Measurements from ENCODE around the gene MOSMO.
A peak's percentile ranks its signal among the peaks of the same experiment; 100 is the strongest.

Gene MOSMO

DNA sequence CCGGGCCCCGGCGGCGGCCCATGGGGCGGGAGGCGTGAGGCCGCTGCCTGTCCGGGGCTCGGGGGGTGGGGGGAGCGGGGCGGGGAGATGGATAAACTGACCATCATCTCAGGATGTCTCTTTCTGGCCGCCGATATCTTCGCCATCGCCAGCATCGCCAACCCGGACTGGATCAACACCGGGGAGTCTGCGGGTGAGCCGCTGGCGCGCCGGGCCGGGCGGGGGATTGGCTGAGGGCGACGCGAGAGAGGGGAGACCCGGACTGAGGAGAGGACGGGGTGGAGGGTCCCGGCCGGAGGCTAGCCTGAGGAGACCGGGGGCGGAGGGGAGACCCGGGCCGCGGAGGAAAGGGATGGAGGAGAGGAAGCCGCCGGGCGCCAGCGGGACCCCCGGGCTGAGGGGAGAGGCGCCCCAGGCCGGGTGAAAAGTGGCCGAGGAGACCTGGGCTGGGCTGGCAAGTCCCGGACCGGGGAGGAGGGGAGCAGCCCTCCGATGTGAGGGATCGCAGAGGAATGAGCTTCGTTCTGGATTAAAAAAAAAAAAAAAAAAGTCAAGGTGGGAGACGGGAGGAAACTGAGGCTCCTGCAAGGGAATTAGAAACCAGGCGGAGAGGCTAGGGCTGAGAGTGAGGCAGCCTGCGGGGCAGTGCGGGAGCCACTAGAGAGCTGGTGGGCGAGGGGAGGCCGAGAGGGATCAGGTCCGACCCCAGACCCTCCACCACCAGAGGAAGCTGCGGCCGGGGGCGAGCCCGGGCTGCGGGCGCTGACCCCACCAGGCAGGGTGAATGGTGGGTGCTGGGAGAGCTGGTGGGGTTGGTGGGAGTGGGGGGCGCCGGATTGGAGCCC lies 526 bp downstream of the MOSMO start:
- Histone ChIP-seq H3K4me3 (ENCODE audit: insufficient read length, low read depth) (peak overlapping the region; percentile 81), H3K27me3 (ENCODE audit: insufficient read depth, insufficient read length) (peaks cover 29% of the 10 kb centered on the region), H3K36me3 (ENCODE audit: insufficient read depth, insufficient read length, low read length) (no peaks in the 10 kb centered on the region), H3K9ac (ENCODE audit: insufficient read length, low read depth) (peak overlapping the region; percentile 88), H3K4me1 (ENCODE audit: insufficient read depth, insufficient read length) (peaks cover 4% of the 10 kb centered on the region), H3K9me3 (ENCODE audit: insufficient read depth, low read length) (no peaks in the 10 kb centered on the region)
- no peak for TF ChIP-seq YY1 (IDR thresholded peaks at IDR 0.05; ENCODE audit: insufficient read depth, insufficient read length)
- TF ChIP-seq ZNF274 (IDR thresholded peaks at IDR 0.05; ENCODE audit: low read depth, low read length), result no peak
- TF ChIP-seq SUZ12 (IDR thresholded peaks at IDR 0.05; ENCODE audit: extremely low read depth, insufficient read depth, insufficient read length), result no peak
- DNase-seq (ENCODE audit: low read depth, low spot score), result no peak

DNA sequence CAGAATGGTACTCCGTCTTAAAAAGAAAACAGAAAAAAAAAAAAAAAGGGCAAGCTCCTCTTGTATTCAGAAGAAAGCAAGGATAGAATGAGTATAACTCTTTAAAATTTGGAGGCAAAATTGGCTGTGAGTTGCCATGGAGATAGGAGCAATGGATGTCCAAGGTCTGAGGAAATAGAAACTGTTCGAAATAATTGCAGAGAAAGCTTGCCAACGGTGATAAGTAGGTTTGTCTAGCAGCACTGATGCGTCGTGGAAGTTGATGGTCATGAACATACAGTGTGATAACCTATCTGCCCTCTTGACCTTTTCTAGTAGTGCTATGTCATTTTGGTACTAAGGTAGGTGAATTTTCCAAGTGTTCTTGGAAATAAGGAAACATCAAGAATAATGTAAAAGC lies 3.0 kb downstream of the MOSMO start:
- H3K27me3 ChIP-seq (ENCODE audit: insufficient read depth, insufficient read length), result peaks cover 26% of the 10 kb centered on the region
- H3K4me3 ChIP-seq (ENCODE audit: insufficient read length, low read depth), result no peak overlapping the region
- H3K9ac ChIP-seq (ENCODE audit: insufficient read length, low read depth), result no peak overlapping the region
- DNase-seq (ENCODE audit: low read depth, low spot score), result no peak
- no peaks in the 10 kb centered on the region for H3K9me3 ChIP-seq (ENCODE audit: insufficient read depth, low read length)
- no peaks in the 10 kb centered on the region for H3K36me3 ChIP-seq (ENCODE audit: insufficient read depth, insufficient read length, low read length)
- peaks cover 3% of the 10 kb centered on the region for H3K4me1 ChIP-seq (ENCODE audit: insufficient read depth, insufficient read length)
- no peak for TF ChIP-seq YY1 (IDR thresholded peaks at IDR 0.05; ENCODE audit: insufficient read depth, insufficient read length)
- no peak for TF ChIP-seq SUZ12 (IDR thresholded peaks at IDR 0.05; ENCODE audit: extremely low read depth, insufficient read depth, insufficient read length)
- TF ChIP-seq ZNF274 (IDR thresholded peaks at IDR 0.05; ENCODE audit: low read depth, low read length), result no peak

GRCh38 chr16:22012241-22012640 lies 4.3 kb downstream of the MOSMO start:
- no peaks in the 10 kb centered on the region for H3K4me1 ChIP-seq (ENCODE audit: insufficient read depth, insufficient read length)
- no peak for TF ChIP-seq SUZ12 (IDR thresholded peaks at IDR 0.05; ENCODE audit: extremely low read depth, insufficient read depth, insufficient read length)
- TF ChIP-seq YY1 (IDR thresholded peaks at IDR 0.05; ENCODE audit: insufficient read depth, insufficient read length), result no peak
- TF ChIP-seq ZNF274 (IDR thresholded peaks at IDR 0.05; ENCODE audit: low read depth, low read length), result no peak
- H3K4me3 ChIP-seq (ENCODE audit: insufficient read length, low read depth), result no peak overlapping the region
- no peak overlapping the region for H3K9ac ChIP-seq (ENCODE audit: insufficient read length, low read depth)
- H3K27me3 ChIP-seq (ENCODE audit: insufficient read depth, insufficient read length), result peaks cover 14% of the 10 kb centered on the region
- DNase-seq (ENCODE audit: low read depth, low spot score), result no peak
- no peaks in the 10 kb centered on the region for H3K36me3 ChIP-seq (ENCODE audit: insufficient read depth, insufficient read length, low read length)
- H3K9me3 ChIP-seq (ENCODE audit: insufficient read depth, low read length), result no peaks in the 10 kb centered on the region

DNA sequence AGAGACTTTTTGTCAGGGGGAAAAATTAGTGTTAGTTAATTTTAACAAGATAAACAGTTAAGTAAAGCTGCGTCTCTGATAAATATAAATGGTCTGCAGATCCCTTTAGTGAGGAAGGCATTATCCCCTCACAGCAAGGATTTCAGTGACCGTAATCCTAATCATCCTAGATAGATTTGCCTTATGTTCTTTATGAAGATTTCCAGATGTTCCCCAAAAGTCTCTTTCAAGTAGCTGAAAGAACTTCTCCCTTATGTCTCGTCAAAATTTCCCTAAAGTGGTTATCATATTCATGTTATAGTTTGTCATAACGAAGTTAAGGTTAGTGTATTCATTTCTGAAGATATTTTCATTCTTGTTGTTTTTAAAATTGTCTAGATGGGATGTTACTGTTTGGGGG lies 5.6 kb downstream of the MOSMO start:
- H3K4me1 ChIP-seq (ENCODE audit: insufficient read depth, insufficient read length), result no peaks in the 10 kb centered on the region
- TF ChIP-seq SUZ12 (IDR thresholded peaks at IDR 0.05; ENCODE audit: extremely low read depth, insufficient read depth, insufficient read length) (no peak), ZNF274 (IDR thresholded peaks at IDR 0.05; ENCODE audit: low read depth, low read length) (no peak), YY1 (IDR thresholded peaks at IDR 0.05; ENCODE audit: insufficient read depth, insufficient read length) (no peak)

DNA sequence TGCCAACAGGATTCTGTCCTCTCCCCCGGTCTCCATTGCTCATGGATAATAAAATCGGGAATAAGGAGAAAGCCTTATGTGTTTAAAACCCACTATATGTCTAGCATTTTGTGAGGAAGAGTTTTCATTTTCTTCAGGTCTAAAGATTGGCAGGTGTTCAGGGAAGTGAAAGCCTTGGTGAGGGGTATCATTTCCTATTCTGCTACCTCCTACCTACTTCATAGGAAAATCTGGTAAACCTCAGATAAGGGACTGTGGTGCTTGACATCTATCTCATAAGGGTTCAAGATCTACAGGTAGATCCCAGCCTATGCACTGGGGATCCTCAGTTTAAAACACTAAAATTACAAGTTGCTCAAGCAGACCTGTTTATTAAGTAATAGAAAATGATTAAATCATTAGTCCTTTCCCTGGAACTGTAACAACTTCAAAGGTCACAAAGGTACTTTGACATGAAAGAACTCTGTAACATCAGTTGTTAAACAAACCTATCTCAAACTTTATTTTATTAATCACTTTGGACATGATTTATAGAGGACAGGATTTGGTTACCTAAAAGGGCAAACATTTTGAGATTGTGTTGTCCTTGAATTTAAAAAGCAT lies 6.5 kb downstream of the MOSMO start:
- Histone ChIP-seq H3K9ac (ENCODE audit: insufficient read length, low read depth) (no peak overlapping the region), H3K4me1 (ENCODE audit: insufficient read depth, insufficient read length) (no peaks in the 10 kb centered on the region), H3K27me3 (ENCODE audit: insufficient read depth, insufficient read length) (peaks cover under 1% of the 10 kb centered on the region), H3K9me3 (ENCODE audit: insufficient read depth, low read length) (no peaks in the 10 kb centered on the region), H3K4me3 (ENCODE audit: insufficient read length, low read depth) (no peak overlapping the region), H3K36me3 (ENCODE audit: insufficient read depth, insufficient read length, low read length) (no peaks in the 10 kb centered on the region)
- TF ChIP-seq YY1 (IDR thresholded peaks at IDR 0.05; ENCODE audit: insufficient read depth, insufficient read length), result no peak
- no peak for TF ChIP-seq ZNF274 (IDR thresholded peaks at IDR 0.05; ENCODE audit: low read depth, low read length)
- TF ChIP-seq SUZ12 (IDR thresholded peaks at IDR 0.05; ENCODE audit: extremely low read depth, insufficient read depth, insufficient read length), result no peak
- DNase-seq (ENCODE audit: low read depth, low spot score), result no peak

More for the DNA sequence above, 5.6 kb downstream of the MOSMO start:
- Histone ChIP-seq H3K9me3 (ENCODE audit: insufficient read depth, low read length) (no peaks in the 10 kb centered on the region), H3K4me3 (ENCODE audit: insufficient read length, low read depth) (no peak overlapping the region), H3K9ac (ENCODE audit: insufficient read length, low read depth) (no peak overlapping the region), H3K36me3 (ENCODE audit: insufficient read depth, insufficient read length, low read length) (no peaks in the 10 kb centered on the region), H3K27me3 (ENCODE audit: insufficient read depth, insufficient read length) (peaks cover 10% of the 10 kb centered on the region)
- DNase-seq (ENCODE audit: low read depth, low spot score), result no peak

GRCh38 chr16:22016927-22017326 lies 9.0 kb downstream of the MOSMO start:
- Histone ChIP-seq H3K36me3 (ENCODE audit: insufficient read depth, insufficient read length, low read length) (no peaks in the 10 kb centered on the region), H3K9me3 (ENCODE audit: insufficient read depth, low read length) (no peaks in the 10 kb centered on the region), H3K9ac (ENCODE audit: insufficient read length, low read depth) (no peak overlapping the region), H3K27me3 (ENCODE audit: insufficient read depth, insufficient read length) (no peaks in the 10 kb centered on the region), H3K4me1 (ENCODE audit: insufficient read depth, insufficient read length) (no peaks in the 10 kb centered on the region), H3K4me3 (ENCODE audit: insufficient read length, low read depth) (no peak overlapping the region)
- TF ChIP-seq YY1 (IDR thresholded peaks at IDR 0.05; ENCODE audit: insufficient read depth, insufficient read length) (no peak), SUZ12 (IDR thresholded peaks at IDR 0.05; ENCODE audit: extremely low read depth, insufficient read depth, insufficient read length) (no peak), ZNF274 (IDR thresholded peaks at IDR 0.05; ENCODE audit: low read depth, low read length) (no peak)
- no peak for DNase-seq (ENCODE audit: low read depth, low spot score)

DNA sequence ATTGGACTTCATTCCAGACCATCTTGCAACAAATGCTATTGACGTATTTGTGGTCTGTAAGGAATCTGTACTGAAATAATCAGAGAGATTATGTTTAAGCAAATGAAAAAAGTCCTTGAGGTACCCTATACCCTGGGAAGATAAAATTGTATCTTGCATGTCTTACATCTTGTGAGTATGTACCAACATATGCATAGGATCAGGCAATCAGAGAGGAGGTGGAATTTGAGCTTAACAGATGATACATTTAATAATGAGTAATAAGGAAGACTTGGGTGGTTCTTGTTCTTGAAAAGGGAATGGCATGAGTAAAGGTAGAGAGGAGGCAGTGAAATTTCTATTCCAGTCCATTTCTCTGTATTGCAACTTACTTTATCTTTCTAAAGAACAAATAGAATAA lies 10.6 kb downstream of the MOSMO start:
- H3K9ac ChIP-seq (ENCODE audit: insufficient read length, low read depth), result no peak overlapping the region
- TF ChIP-seq ZNF274 (IDR thresholded peaks at IDR 0.05; ENCODE audit: low read depth, low read length) (no peak), SUZ12 (IDR thresholded peaks at IDR 0.05; ENCODE audit: extremely low read depth, insufficient read depth, insufficient read length) (no peak), YY1 (IDR thresholded peaks at IDR 0.05; ENCODE audit: insufficient read depth, insufficient read length) (no peak)
- H3K4me1 ChIP-seq (ENCODE audit: insufficient read depth, insufficient read length), result no peaks in the 10 kb centered on the region
- no peaks in the 10 kb centered on the region for H3K27me3 ChIP-seq (ENCODE audit: insufficient read depth, insufficient read length)
- no peaks in the 10 kb centered on the region for H3K36me3 ChIP-seq (ENCODE audit: insufficient read depth, insufficient read length, low read length)
- DNase-seq (ENCODE audit: low read depth, low spot score), result no peak
- no peaks in the 10 kb centered on the region for H3K9me3 ChIP-seq (ENCODE audit: insufficient read depth, low read length)
- no peak overlapping the region for H3K4me3 ChIP-seq (ENCODE audit: insufficient read length, low read depth)
